ENCODE data around the gene TEKT4.

GRCh38 chr2:94870440-94871225 is 597 bp upstream of the TEKT4 start:
- TF ChIP-seq, protein P1, sequence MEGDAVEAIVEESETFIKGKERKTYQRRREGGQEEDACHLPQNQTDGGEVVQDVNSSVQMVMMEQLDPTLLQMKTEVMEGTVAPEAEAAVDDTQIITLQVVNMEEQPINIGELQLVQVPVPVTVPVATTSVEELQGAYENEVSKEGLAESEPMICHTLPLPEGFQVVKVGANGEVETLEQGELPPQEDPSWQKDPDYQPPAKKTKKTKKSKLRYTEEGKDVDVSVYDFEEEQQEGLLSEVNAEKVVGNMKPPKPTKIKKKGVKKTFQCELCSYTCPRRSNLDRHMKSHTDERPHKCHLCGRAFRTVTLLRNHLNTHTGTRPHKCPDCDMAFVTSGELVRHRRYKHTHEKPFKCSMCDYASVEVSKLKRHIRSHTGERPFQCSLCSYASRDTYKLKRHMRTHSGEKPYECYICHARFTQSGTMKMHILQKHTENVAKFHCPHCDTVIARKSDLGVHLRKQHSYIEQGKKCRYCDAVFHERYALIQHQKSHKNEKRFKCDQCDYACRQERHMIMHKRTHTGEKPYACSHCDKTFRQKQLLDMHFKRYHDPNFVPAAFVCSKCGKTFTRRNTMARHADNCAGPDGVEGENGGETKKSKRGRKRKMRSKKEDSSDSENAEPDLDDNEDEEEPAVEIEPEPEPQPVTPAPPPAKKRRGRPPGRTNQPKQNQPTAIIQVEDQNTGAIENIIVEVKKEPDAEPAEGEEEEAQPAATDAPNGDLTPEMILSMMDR (IDR thresholded peaks at IDR 0.05), result peak in 1 of 4 experiments; percentile 15
- TF ChIP-seq POLR2A (IDR thresholded peaks at IDR 0.05) (no peak), POLR2AphosphoS5 (IDR thresholded peaks at IDR 0.05) (no peak), EP300 (IDR thresholded peaks at IDR 0.05) (no peak)
